Muscle of back (tissue), 11 donors: ENCODE measurements around the gene SMC5. TPM values are rescaled to one million over a fixed set of nuclear protein-coding genes. Genes with fewer than 3 reads are reported as not detected.
"Not testable (repeated sequence)": the region's sequence is repeated elsewhere in the genome, so short reads cannot be mapped to it uniquely, and the experiment has no call there.

Experiments used
- DNase-seq, 3 donors: peaks; one replicate each; pipeline versions ENCODE4 v3.0.0 to v3.0.0-alpha.2; 2013
- polyA plus RNA-seq, 10 donors: library from polyadenylated mRNA; unstranded; fragments of 120-200 nt; gene quantifications; one replicate each; pipeline ENCODE4 v1.2.1, GENCODE V29; 2013; ENCODE audit not compliant: insufficient read length in 10 of 10

The SMC5 gene
- polyA plus RNA-seq, 10 donors = 23.9 to 47.2 (median 33.7) TPM

- DNase-seq = no peak
Measured at GRCh38 chr9:70363760-70364159, 105.0 kb downstream of the SMC5 start.

GRCh38 chr9:70367305-70367930 lies 108.6 kb downstream of the SMC5 start:
- DNase-seq = no peak

- DNase-seq = no peak
Measured at GRCh38 chr9:70374962-70375618, 116.3 kb downstream of the SMC5 start.

GRCh38 chr9:70382046-70382708 lies 123.4 kb downstream of the SMC5 start:
- no peak for DNase-seq

- DNase-seq = peak in 1 of 3 donors; percentile 30
Measured at GRCh38 chr9:70382709-70383605, 124.2 kb downstream of the SMC5 start.

GRCh38 chr9:70385426-70385825 lies 126.6 kb downstream of the SMC5 start:
- no peak for DNase-seq

- no peak for DNase-seq
Measured at GRCh38 chr9:70387663-70388062, 128.9 kb downstream of the SMC5 start.

GRCh38 chr9:70389188-70389587 lies 130.4 kb downstream of the SMC5 start:
- no peak for DNase-seq

- DNase-seq = peak in 1 of 3 donors; percentile 64
Measured at GRCh38 chr9:70389621-70390266, 131.0 kb downstream of the SMC5 start.

GRCh38 chr9:70390933-70391341 lies 132.2 kb downstream of the SMC5 start:
- no peak for DNase-seq

GRCh38 chr9:70392189-70392588 lies 133.4 kb downstream of the SMC5 start:
- no peak for DNase-seq

GRCh38 chr9:70392850-70393249 lies 134.1 kb downstream of the SMC5 start:
- no peak for DNase-seq

GRCh38 chr9:70395652-70396051 lies 136.9 kb downstream of the SMC5 start:
- DNase-seq = no peak

- DNase-seq = no peak
Measured at GRCh38 chr9:70398145-70398556, 139.4 kb downstream of the SMC5 start.

- DNase-seq = no peak
Measured at GRCh38 chr9:70399141-70399540, 140.4 kb downstream of the SMC5 start.

- DNase-seq = no peak
Measured at GRCh38 chr9:70400107-70400892, 141.5 kb downstream of the SMC5 start.

GRCh38 chr9:70401241-70401640 lies 142.5 kb downstream of the SMC5 start:
- not testable (repeated sequence) for DNase-seq

GRCh38 chr9:70402213-70402612 lies 143.4 kb downstream of the SMC5 start:
- DNase-seq = no peak

- no peak for DNase-seq
Measured at GRCh38 chr9:70403166-70403565, 144.4 kb downstream of the SMC5 start.

- DNase-seq = peak in 1 of 3 donors; percentile 19
Measured at GRCh38 chr9:70403618-70404025, 144.8 kb downstream of the SMC5 start.

GRCh38 chr9:70404261-70404660 lies 145.5 kb downstream of the SMC5 start:
- DNase-seq = no peak
